Effector memory CD4-positive, alpha-beta T cell (primary cell): ENCODE data around the gene ZBTB7C.

Source experiments
- DNase-seq, 3 donors: peaks; one replicate each; pipeline ENCODE4 v3.0.0-alpha.2; 2020
- H3K27ac ChIP-seq: 2 replicates; pipeline ENCODE4 v1.7.0; 2013; ENCODE audit warnings: mild to moderate bottlenecking, low read length, moderate library complexity; ENCODE audit not compliant: insufficient read depth, poor library complexity, severe bottlenecking
- H3K27me3 ChIP-seq: replicated peaks from 2 replicates; pipeline ENCODE4 v1.7.0; 2013; ENCODE audit warnings: mild to moderate bottlenecking, low read length; ENCODE audit not compliant: insufficient read depth, control insufficient read depth, poor library complexity, severe bottlenecking
- H3K36me3 ChIP-seq: 2 replicates; pipeline ENCODE4 v1.7.0; 2013; ENCODE audit warnings: mild to moderate bottlenecking, low read length, moderate library complexity; ENCODE audit not compliant: control insufficient read depth, insufficient read depth
- H3K4me1 ChIP-seq: 2 replicates; pipeline ENCODE4 v1.7.0; 2013; ENCODE audit warnings: low read length, mild to moderate bottlenecking; ENCODE audit not compliant: control insufficient read depth, insufficient read depth, poor library complexity, severe bottlenecking
- H3K4me3 ChIP-seq: 2 replicates; pipeline ENCODE4 v1.7.0; 2013; ENCODE audit warnings: low read length, low read depth, mild to moderate bottlenecking; ENCODE audit not compliant: insufficient read depth, poor library complexity, severe bottlenecking
- H3K9me3 ChIP-seq: 2 replicates; pipeline ENCODE4 v1.7.0; 2013; ENCODE audit warnings: mild to moderate bottlenecking, low read length, moderate library complexity; ENCODE audit not compliant: control insufficient read depth

The ZBTB7C gene

DNA sequence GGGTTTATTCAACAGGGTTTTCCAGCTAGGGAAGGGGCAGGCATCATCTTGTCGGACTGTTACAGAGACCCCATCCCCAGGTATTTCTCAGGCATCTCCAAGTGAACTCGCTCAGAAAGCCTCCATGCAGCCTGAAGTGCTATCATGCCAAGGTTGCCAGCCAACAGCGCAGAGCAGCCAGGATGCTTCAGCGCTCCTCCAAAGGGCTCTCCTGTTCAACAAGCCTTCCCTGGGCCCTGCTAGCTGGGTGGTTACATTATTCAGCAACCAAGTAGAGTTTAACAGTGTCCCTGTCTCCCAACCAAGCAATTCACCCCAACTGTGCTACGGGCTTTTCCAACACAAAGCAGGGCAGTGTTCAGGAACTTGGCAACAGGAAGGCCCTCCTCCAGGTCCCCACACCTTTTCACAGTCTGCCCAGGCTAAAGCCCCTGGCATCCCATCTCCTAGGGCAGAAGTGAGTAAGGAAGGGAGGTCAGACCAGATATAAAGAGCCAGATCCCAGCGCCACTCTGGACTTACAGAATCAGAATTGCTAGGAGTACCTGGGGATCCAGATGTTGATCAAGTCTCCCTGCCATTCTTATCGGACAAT lies 52.9 kb downstream of the ZBTB7C start:
- H3K36me3 ChIP-seq, result no peaks in the 10 kb centered on the region
- no peak overlapping the region for H3K27ac ChIP-seq
- H3K4me1 ChIP-seq, result no peaks in the 10 kb centered on the region
- H3K27me3 ChIP-seq, result no peaks in the 10 kb centered on the region
- H3K9me3 ChIP-seq, result no peaks in the 10 kb centered on the region
- DNase-seq, result no peak
- H3K4me3 ChIP-seq, result no peak overlapping the region

DNA sequence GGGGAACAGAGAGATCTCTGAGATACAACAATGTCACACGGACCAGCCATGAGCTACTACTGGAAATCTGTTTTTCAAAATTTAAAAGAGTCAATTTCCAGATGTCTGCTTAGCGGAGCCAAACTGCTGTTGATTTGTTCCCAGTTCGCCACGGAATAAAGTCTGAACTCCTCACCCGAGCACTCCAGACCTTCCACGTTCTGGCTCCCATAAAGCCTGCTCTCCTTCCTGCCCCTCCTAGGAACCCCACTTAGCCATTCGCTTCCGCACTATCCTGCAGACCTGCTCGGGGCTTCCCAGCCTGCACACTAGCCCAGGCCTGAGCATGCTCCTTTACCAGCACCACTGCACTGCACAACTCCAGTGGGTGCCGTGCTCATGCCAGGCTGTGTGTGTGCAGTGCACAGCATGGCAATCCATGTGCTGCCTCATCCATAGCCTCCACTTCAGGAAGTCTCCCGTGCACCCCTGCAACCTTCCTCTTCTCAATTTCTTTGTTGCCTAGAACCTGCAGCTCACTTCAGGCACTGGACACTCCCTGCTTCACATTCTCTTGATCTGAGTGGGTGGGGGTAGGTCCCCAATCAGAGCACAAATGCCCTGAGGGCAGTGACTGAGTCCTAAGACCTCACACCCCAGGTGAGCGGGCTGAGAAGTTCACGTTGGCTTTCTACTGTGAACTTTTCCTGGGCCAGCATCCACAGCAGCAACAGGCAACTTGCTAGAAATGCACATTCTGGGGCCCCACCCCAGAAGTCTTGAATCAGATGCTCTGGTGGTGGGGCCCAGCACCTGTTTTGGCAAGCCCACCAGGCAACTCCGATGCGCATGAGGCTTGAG lies 53.7 kb downstream of the ZBTB7C start:
- Histone ChIP-seq H3K27ac (no peak overlapping the region), H3K9me3 (no peaks in the 10 kb centered on the region)

DNA sequence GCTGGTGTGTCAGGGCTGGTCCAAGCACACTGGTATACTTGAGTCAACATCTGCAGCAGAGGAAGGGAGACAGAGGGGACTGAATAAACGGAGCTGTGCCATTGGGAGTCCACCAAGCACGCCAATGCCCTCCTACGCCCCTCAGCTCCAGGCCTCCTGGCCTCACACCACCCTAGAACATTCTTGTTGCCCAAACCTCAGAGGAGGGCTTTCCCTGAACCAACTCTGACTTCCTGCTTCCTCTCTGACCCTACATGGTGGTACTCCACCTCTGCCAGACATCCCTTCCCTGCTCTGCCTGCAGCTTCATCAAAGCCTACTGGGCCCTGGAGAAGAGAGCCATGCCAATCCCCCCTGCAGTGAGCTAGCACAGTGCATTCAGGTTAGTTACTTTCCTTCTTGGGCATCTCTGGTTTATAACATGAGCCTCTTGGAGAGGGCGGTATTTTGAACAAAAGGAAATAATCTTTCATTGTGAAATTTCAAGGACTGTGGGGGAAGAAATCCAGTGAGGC lies 54.4 kb downstream of the ZBTB7C start:
- Histone ChIP-seq H3K9me3 (no peaks in the 10 kb centered on the region), H3K36me3 (no peaks in the 10 kb centered on the region), H3K27me3 (no peaks in the 10 kb centered on the region), H3K4me3 (no peak overlapping the region), H3K4me1 (no peaks in the 10 kb centered on the region), H3K27ac (no peak overlapping the region)
- no peak for DNase-seq

More for the DNA sequence above, 53.7 kb downstream of the ZBTB7C start:
- H3K36me3 ChIP-seq, result no peaks in the 10 kb centered on the region
- DNase-seq, result no peak
- no peaks in the 10 kb centered on the region for H3K4me1 ChIP-seq
- H3K4me3 ChIP-seq, result no peak overlapping the region
- H3K27me3 ChIP-seq, result no peaks in the 10 kb centered on the region

DNA sequence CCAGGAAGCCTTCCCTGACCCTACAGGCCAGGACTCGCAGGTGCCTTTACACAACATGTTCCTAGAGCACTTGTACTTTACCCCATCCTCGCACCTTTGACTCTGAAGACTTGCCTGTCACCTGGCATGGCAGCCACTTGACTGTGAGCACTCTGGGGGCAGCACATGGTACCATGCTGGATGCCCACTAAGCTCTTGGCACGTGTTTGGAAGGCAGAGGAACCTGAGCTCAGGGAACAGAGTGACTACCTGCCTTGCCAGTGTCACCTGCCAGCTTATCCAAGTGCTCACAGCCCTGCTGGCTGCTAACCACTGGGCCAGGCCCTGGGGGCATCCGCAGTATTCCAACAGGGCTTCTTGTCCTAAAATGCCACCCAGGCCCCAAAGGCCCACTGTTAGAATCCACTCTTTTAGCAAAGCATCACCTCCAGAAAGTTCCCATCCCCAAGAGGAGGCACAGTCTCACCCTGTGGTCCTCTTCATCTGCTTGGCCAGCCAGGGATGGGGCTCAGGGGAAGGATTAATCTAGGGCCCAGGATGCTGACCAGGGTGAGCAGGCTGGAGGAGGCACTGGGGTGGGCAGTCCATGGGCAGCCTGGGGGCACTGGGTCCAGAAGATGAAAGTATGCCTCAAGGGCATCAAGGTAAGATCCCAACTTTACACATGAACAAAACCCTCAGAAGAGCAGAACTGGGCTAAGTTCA lies 57.0 kb downstream of the ZBTB7C start:
- Histone ChIP-seq H3K27me3 (no peaks in the 10 kb centered on the region), H3K36me3 (no peaks in the 10 kb centered on the region), H3K27ac (no peak overlapping the region), H3K9me3 (no peaks in the 10 kb centered on the region), H3K4me3 (no peak overlapping the region), H3K4me1 (no peaks in the 10 kb centered on the region)
- no peak for DNase-seq

DNA sequence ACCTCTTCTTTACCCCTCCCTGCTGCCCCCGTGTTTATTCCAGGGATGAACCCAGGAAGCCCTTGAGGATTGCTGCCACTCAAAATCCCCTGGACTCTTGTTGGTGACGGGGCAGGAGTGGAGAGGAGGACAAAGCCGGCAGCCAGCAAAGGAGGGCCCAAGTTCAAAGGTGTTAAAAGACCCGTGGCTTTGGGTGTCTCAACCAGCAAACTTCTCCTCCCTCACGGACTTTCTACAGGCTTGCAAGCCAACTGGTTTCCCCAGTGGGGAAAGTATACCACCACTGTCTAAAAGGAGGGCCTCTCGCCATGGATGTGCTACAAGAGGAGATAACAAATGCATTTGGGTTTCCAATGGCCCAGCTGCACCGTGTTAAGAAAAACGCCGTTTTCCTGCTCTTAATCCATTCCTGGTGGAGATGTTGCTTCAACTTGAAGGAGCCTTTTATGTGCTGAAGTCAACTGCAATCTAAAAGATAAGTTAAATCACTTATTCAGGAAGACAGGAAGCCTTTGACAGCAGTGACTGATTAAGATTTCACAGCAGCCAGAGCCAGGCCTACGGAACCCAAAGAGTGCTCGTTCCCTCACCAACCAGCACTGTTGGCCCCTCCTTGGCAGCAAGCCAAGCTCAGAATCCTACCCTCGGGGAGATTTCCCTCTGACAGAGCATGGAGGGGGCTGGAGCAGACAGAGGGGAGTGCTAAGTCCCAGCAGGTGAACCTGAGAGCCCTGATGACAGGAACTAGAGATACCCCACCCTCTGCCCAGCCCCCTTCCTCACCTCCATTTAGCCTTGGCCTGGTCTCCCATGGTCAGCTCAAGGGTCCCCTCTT lies 57.8 kb downstream of the ZBTB7C start:
- no peaks in the 10 kb centered on the region for H3K27me3 ChIP-seq

DNA sequence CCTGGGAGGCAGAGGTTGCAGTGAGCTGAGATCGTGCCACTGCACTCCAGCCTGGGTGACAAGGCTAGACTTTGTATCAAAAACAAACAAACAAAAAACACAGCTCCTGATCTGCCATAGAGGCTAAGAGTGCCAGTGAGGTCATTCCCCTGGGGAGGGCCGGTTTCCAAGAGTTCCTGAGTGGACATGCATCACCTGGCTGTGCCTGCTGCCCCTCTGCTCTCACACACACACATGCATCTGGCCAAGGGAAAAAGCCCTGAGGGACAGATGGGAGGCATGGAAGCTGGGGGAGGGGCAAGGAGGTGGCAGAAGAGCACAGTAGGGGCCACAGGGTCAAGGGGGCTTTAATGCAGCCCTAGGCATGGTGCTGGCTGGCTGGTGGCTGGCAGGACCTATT lies 60.4 kb downstream of the ZBTB7C start:
- DNase-seq, result no peak
- Histone ChIP-seq H3K36me3 (no peaks in the 10 kb centered on the region), H3K27ac (no peak overlapping the region), H3K4me1 (no peaks in the 10 kb centered on the region), H3K9me3 (no peaks in the 10 kb centered on the region), H3K4me3 (no peak overlapping the region), H3K27me3 (no peaks in the 10 kb centered on the region)

More for the DNA sequence above, 57.8 kb downstream of the ZBTB7C start:
- DNase-seq, result no peak
- Histone ChIP-seq H3K36me3 (no peaks in the 10 kb centered on the region), H3K4me3 (no peak overlapping the region), H3K9me3 (no peaks in the 10 kb centered on the region), H3K27ac (no peak overlapping the region), H3K4me1 (no peaks in the 10 kb centered on the region)

DNA sequence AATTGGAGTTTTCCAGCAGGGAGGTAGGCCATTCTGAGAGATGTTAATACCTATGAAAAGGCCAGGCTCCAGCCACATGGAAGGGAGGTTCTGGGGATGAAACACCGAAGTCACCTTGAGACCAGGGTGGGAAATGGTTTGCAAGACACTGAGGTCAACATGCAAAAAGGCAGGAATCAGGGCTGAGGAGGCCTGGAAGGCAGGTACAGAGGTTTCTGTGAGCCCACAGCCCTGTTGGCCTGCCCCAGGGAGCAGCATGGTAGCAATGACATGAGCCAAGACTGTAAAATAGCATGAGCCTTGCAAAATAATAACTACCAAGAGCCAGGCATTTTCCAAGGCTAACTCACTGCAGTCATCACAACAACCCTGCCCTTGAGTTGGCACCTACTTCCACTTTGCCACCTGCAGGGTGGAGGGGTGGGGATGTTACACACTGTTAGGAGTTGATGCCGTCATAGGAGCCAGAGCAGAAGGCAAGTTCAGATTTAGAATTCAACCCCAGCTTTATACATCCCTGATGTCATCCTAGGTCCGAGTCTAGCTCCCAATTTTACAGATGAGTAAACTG lies 61.3 kb downstream of the ZBTB7C start:
- Histone ChIP-seq H3K36me3 (no peaks in the 10 kb centered on the region), H3K27me3 (no peaks in the 10 kb centered on the region), H3K4me1 (no peaks in the 10 kb centered on the region), H3K4me3 (no peak overlapping the region), H3K27ac (no peak overlapping the region), H3K9me3 (no peaks in the 10 kb centered on the region)
- DNase-seq, result no peak

DNA sequence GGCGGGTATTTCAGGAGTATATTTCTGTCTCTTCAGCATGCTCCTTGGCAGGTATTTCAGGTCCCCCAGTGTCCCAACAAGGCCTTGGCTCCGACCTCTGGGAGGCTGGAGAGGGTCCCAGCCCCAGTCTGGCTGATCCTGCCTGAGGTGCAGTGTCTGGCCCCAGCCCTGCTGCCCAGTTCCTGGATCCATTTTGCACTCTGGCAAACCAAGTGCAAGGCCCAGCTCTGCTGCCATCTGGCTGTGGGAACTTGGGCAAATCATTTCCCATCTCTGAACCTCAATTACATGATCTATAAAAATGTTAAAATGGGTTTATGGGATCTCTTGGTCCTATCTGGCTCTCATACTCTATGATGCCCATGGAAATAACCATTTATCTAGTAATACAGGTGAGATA lies 63.6 kb downstream of the ZBTB7C start:
- H3K4me1 ChIP-seq, result no peaks in the 10 kb centered on the region
- no peak overlapping the region for H3K4me3 ChIP-seq
- no peaks in the 10 kb centered on the region for H3K9me3 ChIP-seq
- no peak overlapping the region for H3K27ac ChIP-seq
- DNase-seq, result no peak
- no peaks in the 10 kb centered on the region for H3K36me3 ChIP-seq
- H3K27me3 ChIP-seq, result no peaks in the 10 kb centered on the region

DNA sequence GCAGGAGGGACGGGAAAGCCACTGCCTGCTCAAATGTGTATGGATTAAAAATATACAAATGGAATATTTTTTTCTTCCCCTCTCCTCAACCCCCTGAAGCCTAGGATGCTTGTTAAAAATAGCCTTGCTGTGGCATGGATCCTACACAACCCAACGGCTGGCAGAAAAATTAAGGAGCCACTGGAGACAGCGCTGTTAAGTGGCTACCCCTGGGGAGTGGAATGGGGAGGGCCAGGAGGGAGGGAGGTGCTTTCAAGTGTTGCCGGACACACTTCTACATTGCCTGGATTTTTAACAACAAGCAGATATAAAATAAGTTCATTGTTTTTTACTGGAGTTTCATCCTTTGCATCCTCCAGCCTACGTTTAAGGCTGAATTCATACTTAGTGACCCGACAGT lies 66.6 kb downstream of the ZBTB7C start:
- DNase-seq, result no peak
- H3K4me1 ChIP-seq, result no peaks in the 10 kb centered on the region
- no peaks in the 10 kb centered on the region for H3K27me3 ChIP-seq
- H3K36me3 ChIP-seq, result no peaks in the 10 kb centered on the region
- no peak overlapping the region for H3K4me3 ChIP-seq
- no peak overlapping the region for H3K27ac ChIP-seq
- H3K9me3 ChIP-seq, result no peaks in the 10 kb centered on the region
